ENCODE data around the gene CTRL. TPM values are rescaled to one million over a fixed set of nuclear protein-coding genes. Genes with fewer than 3 reads are reported as not detected.

Gene CTRL
- total RNA-seq, 1 experiment from 2014 or later = 1.3 TPM

DNA sequence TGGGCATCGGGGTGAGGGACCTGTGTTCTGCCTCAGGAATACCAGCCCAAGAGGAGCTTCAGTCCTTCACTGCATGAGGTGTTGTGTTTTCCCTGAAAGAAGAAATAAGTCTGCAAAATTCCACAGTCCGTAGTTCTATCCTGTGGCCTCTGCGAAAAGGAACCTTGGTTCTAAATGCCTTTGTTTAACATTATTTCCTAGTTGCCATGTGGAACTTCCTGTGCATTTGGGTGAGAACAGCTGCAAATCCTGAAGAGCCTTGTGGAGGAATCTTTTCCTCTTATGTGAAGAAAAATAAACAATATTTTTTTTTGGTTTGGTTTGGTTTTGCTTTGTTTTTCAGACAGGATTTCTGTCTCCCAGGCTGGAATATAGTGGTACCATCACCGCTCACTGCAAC is 28.8 kb downstream of the CTRL start:
- intact Hi-C loops (cut with micrococcal nuclease; ENCODE audit: unreplicated experiment) = no loop called here
- H3K27ac ChIP-seq = no peak overlapping the region
- POLR2A ChIA-PET (ENCODE audit: unreplicated experiment) = no interaction called here

DNA sequence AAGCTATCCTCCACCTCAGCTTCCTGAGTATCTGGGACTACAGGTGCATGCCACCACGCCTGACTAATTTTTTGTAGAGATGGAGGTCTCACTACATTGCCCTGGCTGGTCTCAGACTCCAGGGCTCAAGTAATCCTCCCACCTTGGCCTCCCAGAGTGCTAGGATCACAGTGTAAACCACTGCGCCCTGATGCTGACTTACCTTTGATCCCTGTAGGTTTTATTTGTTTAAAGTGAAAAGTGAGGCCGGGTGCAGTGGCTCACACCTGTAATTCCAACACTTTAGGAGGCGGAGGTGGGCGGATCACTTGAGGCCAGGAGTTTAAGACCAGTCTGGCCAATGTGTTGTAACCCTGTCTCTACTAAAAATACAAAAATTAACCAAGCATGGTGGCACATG is 29.9 kb downstream of the CTRL start:
- Histone ChIP-seq H2AFZ (no peak overlapping the region), H3K27ac (no peak overlapping the region), H3K4me3 (no peak overlapping the region), H3K4me1 (replicated peaks; ENCODE audit: insufficient read depth) (no peaks in the 10 kb centered on the region), H4K20me1 (ENCODE audit: insufficient read depth) (peaks cover 27% of the 10 kb centered on the region), H3K27me3 (ENCODE audit: insufficient read depth, low read depth) (no peaks in the 10 kb centered on the region), H3K79me2 (ENCODE audit: low read depth) (peaks cover 21% of the 10 kb centered on the region), H3K9me2 (ENCODE audit: insufficient read depth) (no peaks in the 10 kb centered on the region), H3K4me2 (no peak overlapping the region), H3F3A (ENCODE audit: insufficient read depth, low read depth) (no peaks in the 10 kb centered on the region), H3K9me3 (ENCODE audit: insufficient read depth, low read depth) (no peaks in the 10 kb centered on the region), H3K36me3 (ENCODE audit: low read depth) (no peaks in the 10 kb centered on the region)
- ChIA-PET CTCF (no interaction called here), POLR2A (ENCODE audit: unreplicated experiment) (no interaction called here)
- TF ChIP-seq EZH2 (IDR thresholded peaks at IDR 0.05; ENCODE audit: low read depth) = no peak
- BruUV-seq (replicated peaks) = no TSS peak
- intact Hi-C loops (cut with micrococcal nuclease; ENCODE audit: unreplicated experiment) = no loop called here
- DNase-seq = no peak

More for the DNA sequence above, 28.8 kb downstream of the CTRL start:
- Histone ChIP-seq H3K4me1 (replicated peaks; ENCODE audit: insufficient read depth) (no peaks in the 10 kb centered on the region), H3K9me3 (ENCODE audit: insufficient read depth, low read depth) (no peaks in the 10 kb centered on the region), H2AFZ (no peak overlapping the region), H3K27me3 (ENCODE audit: insufficient read depth, low read depth) (no peaks in the 10 kb centered on the region), H4K20me1 (ENCODE audit: insufficient read depth) (peaks cover 23% of the 10 kb centered on the region), H3K4me3 (no peak overlapping the region), H3K4me2 (no peak overlapping the region), H3F3A (ENCODE audit: insufficient read depth, low read depth) (no peaks in the 10 kb centered on the region), H3K79me2 (ENCODE audit: low read depth) (peaks cover 10% of the 10 kb centered on the region), H3K9me2 (ENCODE audit: insufficient read depth) (no peaks in the 10 kb centered on the region), H3K36me3 (ENCODE audit: low read depth) (no peaks in the 10 kb centered on the region)
- TF ChIP-seq, protein P1, sequence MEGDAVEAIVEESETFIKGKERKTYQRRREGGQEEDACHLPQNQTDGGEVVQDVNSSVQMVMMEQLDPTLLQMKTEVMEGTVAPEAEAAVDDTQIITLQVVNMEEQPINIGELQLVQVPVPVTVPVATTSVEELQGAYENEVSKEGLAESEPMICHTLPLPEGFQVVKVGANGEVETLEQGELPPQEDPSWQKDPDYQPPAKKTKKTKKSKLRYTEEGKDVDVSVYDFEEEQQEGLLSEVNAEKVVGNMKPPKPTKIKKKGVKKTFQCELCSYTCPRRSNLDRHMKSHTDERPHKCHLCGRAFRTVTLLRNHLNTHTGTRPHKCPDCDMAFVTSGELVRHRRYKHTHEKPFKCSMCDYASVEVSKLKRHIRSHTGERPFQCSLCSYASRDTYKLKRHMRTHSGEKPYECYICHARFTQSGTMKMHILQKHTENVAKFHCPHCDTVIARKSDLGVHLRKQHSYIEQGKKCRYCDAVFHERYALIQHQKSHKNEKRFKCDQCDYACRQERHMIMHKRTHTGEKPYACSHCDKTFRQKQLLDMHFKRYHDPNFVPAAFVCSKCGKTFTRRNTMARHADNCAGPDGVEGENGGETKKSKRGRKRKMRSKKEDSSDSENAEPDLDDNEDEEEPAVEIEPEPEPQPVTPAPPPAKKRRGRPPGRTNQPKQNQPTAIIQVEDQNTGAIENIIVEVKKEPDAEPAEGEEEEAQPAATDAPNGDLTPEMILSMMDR (conservative IDR thresholded peaks at IDR 0.05) = no peak
- no peak for TF ChIP-seq EZH2 (IDR thresholded peaks at IDR 0.05; ENCODE audit: low read depth)
- BruUV-seq (replicated peaks) = no TSS peak
- no peak for DNase-seq
- CTCF ChIA-PET = no interaction called here

DNA sequence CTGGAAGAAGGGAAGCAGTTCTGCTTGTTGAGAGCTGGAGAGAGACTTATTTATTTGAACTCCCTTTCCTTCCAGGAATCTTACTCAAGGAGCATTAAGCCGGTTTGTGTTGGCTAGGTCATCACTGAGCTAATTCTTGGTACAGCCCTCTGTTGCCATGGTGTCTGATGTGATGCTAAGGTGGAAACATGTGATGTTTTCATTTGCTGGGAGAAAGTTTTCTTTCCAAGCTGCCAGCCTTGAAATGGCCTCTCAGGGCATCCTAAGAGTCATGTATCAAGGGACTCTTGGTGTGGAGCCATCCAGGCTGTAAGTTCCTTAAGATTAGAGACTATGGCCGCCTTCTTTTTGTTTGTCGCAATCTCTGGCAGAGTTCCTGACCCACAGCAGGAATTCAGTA is 34.4 kb downstream of the CTRL start:
- no peak overlapping the region for H2AFZ ChIP-seq
- TF ChIP-seq EZH2 (IDR thresholded peaks at IDR 0.05; ENCODE audit: low read depth) = no peak
- TF ChIP-seq, protein P1 (conservative IDR thresholded peaks at IDR 0.05) = no peak
- H3K4me1 ChIP-seq (replicated peaks; ENCODE audit: insufficient read depth) = peaks cover 13% of the 10 kb centered on the region
- H3K9me3 ChIP-seq (ENCODE audit: insufficient read depth, low read depth) = no peaks in the 10 kb centered on the region
- peaks cover 28% of the 10 kb centered on the region for H4K20me1 ChIP-seq (ENCODE audit: insufficient read depth)
- H3F3A ChIP-seq (ENCODE audit: insufficient read depth, low read depth) = peaks cover 14% of the 10 kb centered on the region; the same call in 1 of the 2 replicates
- DNase-seq = no peak
- no peaks in the 10 kb centered on the region for H3K27me3 ChIP-seq (ENCODE audit: insufficient read depth, low read depth)
- H3K36me3 ChIP-seq (ENCODE audit: low read depth) = no peaks in the 10 kb centered on the region
- no peak overlapping the region for H3K4me2 ChIP-seq
- no TSS peak for BruUV-seq (replicated peaks)
- ChIA-PET CTCF (no interaction called here), POLR2A (ENCODE audit: unreplicated experiment) (interaction anchor here (0.5 kb wide), 1 partner anchor 38 kb away, joined by 3 read pairs; no protein-coding TSS in a partner anchor)
- H3K79me2 ChIP-seq (ENCODE audit: low read depth) = peaks cover 57% of the 10 kb centered on the region
- no peaks in the 10 kb centered on the region for H3K9me2 ChIP-seq (ENCODE audit: insufficient read depth)
- H3K4me3 ChIP-seq = no peak overlapping the region
- intact Hi-C loops (cut with micrococcal nuclease; ENCODE audit: unreplicated experiment) = no loop called here
- no peak overlapping the region for H3K27ac ChIP-seq
